Measurements from ENCODE around the gene STIMATE. TPM values are rescaled to one million over a fixed set of nuclear protein-coding genes. Genes with fewer than 3 reads are reported as not detected.

The STIMATE gene
- total RNA-seq, 1 donor from 2014 or later, result 12.1 TPM

DNA sequence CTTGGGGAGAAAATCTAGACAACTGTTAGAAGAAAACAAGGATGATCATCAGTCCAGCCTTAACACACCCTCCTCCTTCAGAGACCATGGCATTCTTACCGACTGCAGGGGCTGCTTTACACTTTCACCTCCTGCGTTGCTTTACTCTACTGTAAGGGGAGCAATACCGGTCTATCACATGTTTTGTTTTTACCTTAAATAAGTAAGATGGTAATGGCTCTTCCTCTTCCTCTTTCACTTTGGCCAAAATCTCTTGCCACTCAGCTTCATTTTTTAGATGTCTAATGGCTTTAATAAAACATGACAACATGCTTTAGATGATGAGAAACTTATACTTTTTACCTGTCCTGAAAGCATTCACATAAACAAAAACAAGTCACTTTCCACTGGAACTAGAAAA is 33.4 kb upstream of the STIMATE start:
- Histone ChIP-seq H3K27ac (ENCODE audit: low read depth, low read length) (no peak overlapping the region), H3K9ac (ENCODE audit: low read length) (no peak overlapping the region), H3K36me3 (ENCODE audit: insufficient read depth, low read length) (no peaks in the 10 kb centered on the region), H4K20me1 (ENCODE audit: insufficient read depth, low read length) (no peaks in the 10 kb centered on the region), H3K27me3 (ENCODE audit: insufficient read depth, low read length) (no peaks in the 10 kb centered on the region), H3K4me1 (ENCODE audit: insufficient read depth, low read length) (no peaks in the 10 kb centered on the region), H3K9me3 (ENCODE audit: insufficient read depth, low read depth, low read length) (no peaks in the 10 kb centered on the region), H3K79me2 (ENCODE audit: insufficient read depth, low read length) (no peaks in the 10 kb centered on the region), H3K4me2 (ENCODE audit: low read length) (no peak overlapping the region), H3K4me3 (ENCODE audit: insufficient read depth, low read depth, low read length) (no peak overlapping the region), H2AFZ (ENCODE audit: low read depth, low read length) (no peak overlapping the region)
- Mint-ChIP-seq H3K36me3 (ENCODE audit: low read depth, unreplicated experiment) (peaks cover 2% of the 10 kb centered on the region), H3K27me3 (ENCODE audit: low read depth, unreplicated experiment) (no peaks in the 10 kb centered on the region), H3K9me3 (ENCODE audit: unreplicated experiment) (no peaks in the 10 kb centered on the region), H3K4me1 (ENCODE audit: low read depth, unreplicated experiment) (no peaks in the 10 kb centered on the region), H3K4me3 (ENCODE audit: unreplicated experiment) (no peak overlapping the region), H3K27ac (ENCODE audit: unreplicated experiment) (no peak overlapping the region)
- TF ChIP-seq, protein P1, sequence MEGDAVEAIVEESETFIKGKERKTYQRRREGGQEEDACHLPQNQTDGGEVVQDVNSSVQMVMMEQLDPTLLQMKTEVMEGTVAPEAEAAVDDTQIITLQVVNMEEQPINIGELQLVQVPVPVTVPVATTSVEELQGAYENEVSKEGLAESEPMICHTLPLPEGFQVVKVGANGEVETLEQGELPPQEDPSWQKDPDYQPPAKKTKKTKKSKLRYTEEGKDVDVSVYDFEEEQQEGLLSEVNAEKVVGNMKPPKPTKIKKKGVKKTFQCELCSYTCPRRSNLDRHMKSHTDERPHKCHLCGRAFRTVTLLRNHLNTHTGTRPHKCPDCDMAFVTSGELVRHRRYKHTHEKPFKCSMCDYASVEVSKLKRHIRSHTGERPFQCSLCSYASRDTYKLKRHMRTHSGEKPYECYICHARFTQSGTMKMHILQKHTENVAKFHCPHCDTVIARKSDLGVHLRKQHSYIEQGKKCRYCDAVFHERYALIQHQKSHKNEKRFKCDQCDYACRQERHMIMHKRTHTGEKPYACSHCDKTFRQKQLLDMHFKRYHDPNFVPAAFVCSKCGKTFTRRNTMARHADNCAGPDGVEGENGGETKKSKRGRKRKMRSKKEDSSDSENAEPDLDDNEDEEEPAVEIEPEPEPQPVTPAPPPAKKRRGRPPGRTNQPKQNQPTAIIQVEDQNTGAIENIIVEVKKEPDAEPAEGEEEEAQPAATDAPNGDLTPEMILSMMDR (IDR thresholded peaks at IDR 0.05; ENCODE audit: insufficient read depth, low read depth, low read length), result no peak
- no peak for DNase-seq (ENCODE audit: low read depth)
- FAIRE-seq, result no peak

DNA sequence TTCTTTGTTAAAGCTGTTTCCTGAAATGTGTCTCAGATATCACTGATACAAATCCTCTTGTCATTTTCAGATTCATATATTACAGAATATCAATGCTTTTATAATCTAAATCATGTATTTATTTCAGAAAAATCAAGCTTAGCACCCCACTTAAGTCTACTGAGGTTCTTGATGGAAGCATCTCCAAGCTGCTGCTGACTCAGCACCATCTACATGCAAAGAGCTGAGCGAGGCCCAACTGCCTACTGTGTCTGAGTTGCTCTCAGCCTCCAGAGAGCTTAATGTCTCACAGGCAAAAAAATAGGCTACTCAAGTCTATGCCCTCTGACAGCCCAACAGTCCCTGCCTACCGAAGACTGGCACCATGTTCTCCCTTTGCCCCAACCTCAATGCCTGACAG is 29.2 kb upstream of the STIMATE start:
- Histone ChIP-seq H3K4me2 (ENCODE audit: low read length) (no peak overlapping the region), H3K9ac (ENCODE audit: low read length) (no peak overlapping the region), H3K4me3 (ENCODE audit: insufficient read depth, low read depth, low read length) (no peak overlapping the region), H3K9me3 (ENCODE audit: insufficient read depth, low read depth, low read length) (no peaks in the 10 kb centered on the region), H3K4me1 (ENCODE audit: insufficient read depth, low read length) (no peaks in the 10 kb centered on the region), H4K20me1 (ENCODE audit: insufficient read depth, low read length) (no peaks in the 10 kb centered on the region), H3K27me3 (ENCODE audit: insufficient read depth, low read length) (no peaks in the 10 kb centered on the region), H3K36me3 (ENCODE audit: insufficient read depth, low read length) (no peaks in the 10 kb centered on the region), H2AFZ (ENCODE audit: low read depth, low read length) (no peak overlapping the region), H3K27ac (ENCODE audit: low read depth, low read length) (no peak overlapping the region), H3K79me2 (ENCODE audit: insufficient read depth, low read length) (no peaks in the 10 kb centered on the region)
- no peak overlapping the region for H3K27ac Mint-ChIP-seq (ENCODE audit: unreplicated experiment)
- no peak for TF ChIP-seq EZH2 (IDR thresholded peaks at IDR 0.05; ENCODE audit: insufficient read depth, low read length)
- TF ChIP-seq, protein P1 (IDR thresholded peaks at IDR 0.05; ENCODE audit: insufficient read depth, low read depth, low read length), result no peak
- DNase-seq (ENCODE audit: low read depth) (no peak), FAIRE-seq (no peak)
- H3K36me3 Mint-ChIP-seq (ENCODE audit: low read depth, unreplicated experiment), result peaks cover 2% of the 10 kb centered on the region
- no peaks in the 10 kb centered on the region for H3K9me3 Mint-ChIP-seq (ENCODE audit: unreplicated experiment)
- H3K4me3 Mint-ChIP-seq (ENCODE audit: unreplicated experiment), result no peak overlapping the region
- H3K4me1 Mint-ChIP-seq (ENCODE audit: low read depth, unreplicated experiment), result no peaks in the 10 kb centered on the region
- no peaks in the 10 kb centered on the region for H3K27me3 Mint-ChIP-seq (ENCODE audit: low read depth, unreplicated experiment)

DNA sequence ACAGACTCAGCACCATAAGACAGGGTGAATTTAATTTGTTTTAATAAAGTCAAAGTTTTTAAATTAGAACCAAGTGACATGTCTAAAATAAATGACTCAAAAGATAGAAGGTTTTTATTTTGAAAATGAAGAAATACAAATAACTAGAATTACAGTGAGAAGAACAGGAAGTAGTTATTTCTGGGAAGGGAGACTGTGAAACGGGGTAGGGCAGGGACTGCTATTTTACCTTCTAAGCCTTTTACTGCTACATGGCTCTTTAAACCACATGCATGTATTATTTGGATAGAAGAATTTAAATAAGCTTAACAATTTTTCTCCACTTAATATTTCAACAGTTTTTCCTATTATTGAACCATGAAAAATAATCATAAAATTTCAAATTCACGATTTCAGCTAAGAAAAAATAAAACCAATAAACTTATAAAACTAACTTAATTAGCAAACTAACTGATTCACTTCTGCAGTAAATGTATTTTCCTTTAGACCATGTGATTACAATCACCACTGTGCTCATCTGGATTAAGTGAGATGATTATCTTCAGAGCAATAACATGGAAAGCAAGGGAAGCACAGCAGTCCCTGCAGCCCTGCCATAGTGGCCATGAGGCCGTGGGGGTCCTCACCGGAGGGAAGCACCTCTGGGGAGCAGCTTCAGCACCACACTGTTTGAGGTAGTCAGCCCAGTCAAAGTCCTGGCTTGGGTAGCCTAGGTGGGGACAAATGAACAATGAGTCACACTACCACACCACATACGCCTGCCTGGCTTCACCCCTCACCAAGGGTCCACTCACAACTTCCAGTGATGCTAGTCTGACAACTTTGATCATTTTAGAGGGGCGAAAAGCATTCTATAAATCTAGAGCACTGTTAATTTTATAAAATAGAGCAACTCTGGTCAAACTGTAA is 28.3 kb upstream of the STIMATE start:
- Histone ChIP-seq H3K27ac (ENCODE audit: low read depth, low read length) (no peak overlapping the region), H2AFZ (ENCODE audit: low read depth, low read length) (no peak overlapping the region), H4K20me1 (ENCODE audit: insufficient read depth, low read length) (no peaks in the 10 kb centered on the region), H3K4me2 (ENCODE audit: low read length) (no peak overlapping the region), H3K27me3 (ENCODE audit: insufficient read depth, low read length) (no peaks in the 10 kb centered on the region), H3K4me1 (ENCODE audit: insufficient read depth, low read length) (no peaks in the 10 kb centered on the region), H3K36me3 (ENCODE audit: insufficient read depth, low read length) (no peaks in the 10 kb centered on the region), H3K4me3 (ENCODE audit: insufficient read depth, low read depth, low read length) (no peak overlapping the region), H3K9ac (ENCODE audit: low read length) (no peak overlapping the region), H3K79me2 (ENCODE audit: insufficient read depth, low read length) (no peaks in the 10 kb centered on the region), H3K9me3 (ENCODE audit: insufficient read depth, low read depth, low read length) (no peaks in the 10 kb centered on the region)
- H3K36me3 Mint-ChIP-seq (ENCODE audit: low read depth, unreplicated experiment), result peaks cover 2% of the 10 kb centered on the region
- no peak for DNase-seq (ENCODE audit: low read depth)
- FAIRE-seq, result no peak
- TF ChIP-seq, protein P1 (IDR thresholded peaks at IDR 0.05; ENCODE audit: insufficient read depth, low read depth, low read length), result no peak
- TF ChIP-seq EZH2 (IDR thresholded peaks at IDR 0.05; ENCODE audit: insufficient read depth, low read length), result no peak
- no peaks in the 10 kb centered on the region for H3K4me1 Mint-ChIP-seq (ENCODE audit: low read depth, unreplicated experiment)
- H3K27ac Mint-ChIP-seq (ENCODE audit: unreplicated experiment), result no peak overlapping the region
- no peaks in the 10 kb centered on the region for H3K27me3 Mint-ChIP-seq (ENCODE audit: low read depth, unreplicated experiment)
- H3K9me3 Mint-ChIP-seq (ENCODE audit: unreplicated experiment), result no peaks in the 10 kb centered on the region
- H3K4me3 Mint-ChIP-seq (ENCODE audit: unreplicated experiment), result no peak overlapping the region
